ENCODE measurements around the gene TMEM121B. TPM values are rescaled to one million over a fixed set of nuclear protein-coding genes. Genes with fewer than 3 reads are reported as not detected.

TMEM121B gene
- polyA plus RNA-seq, 1 of the 3 experiments (the other 2 are of a cell fraction) = 0.13 TPM

- Histone ChIP-seq H3K9me3 (no peaks in the 10 kb centered on the region), H2AFZ (ENCODE audit: low read depth) (no peak overlapping the region), H3K4me1 (ENCODE audit: control insufficient read depth in 1 of 2, insufficient read depth in 2 of 2, low read depth in 1 of 2, low read length in 1 of 2) (no peaks in the 10 kb centered on the region), H3K4me2 (no peak overlapping the region), H3F3A (replicated peaks; ENCODE audit: insufficient read depth) (no peaks in the 10 kb centered on the region), H3K27me3 (ENCODE audit: insufficient read depth) (no peaks in the 10 kb centered on the region), H3K36me3 (replicated peaks in 1 of 2; ENCODE audit: control insufficient read depth in 1 of 2, insufficient read depth in 2 of 2, low read length in 1 of 2) (no peaks in the 10 kb centered on the region), H3K27ac (ENCODE audit: low read depth in 2 of 2, low read length in 1 of 2) (no peak overlapping the region), H3K9me2 (no peaks in the 10 kb centered on the region), H3K79me2 (ENCODE audit: insufficient read depth) (no peaks in the 10 kb centered on the region), H3K9ac (no peak overlapping the region), H4K20me1 (ENCODE audit: insufficient read depth) (no peaks in the 10 kb centered on the region), H3K4me3 (ENCODE audit: low read depth in 2 of 2, low read length in 1 of 2) (no peak overlapping the region)
- DNase-seq = no peak
- ChIA-PET CTCF (interaction anchor here (0.8 to 2.5 kb wide), 3 partner anchors 10 to 64 kb away, joined by 3 to 14 read pairs (median 11); no protein-coding TSS in a partner anchor), POLR2A (no interaction called here)
- WGBS (ENCODE audit: low lambda C conversion rate) = 71% methylated on average over 6 of the region's 6 CpGs
- TF ChIP-seq EP300 (IDR thresholded peaks at IDR 0.05; ENCODE audit: borderline replicate concordance in 1 of 2, low read depth in 1 of 2, low read length in 1 of 2) (no peak), ZBTB33 (IDR thresholded peaks at IDR 0.05; ENCODE audit: borderline replicate concordance, low read depth) (no peak), MXI1 (IDR thresholded peaks at IDR 0.05; ENCODE audit: low read depth, low read length) (no peak)
Measured at GRCh38 chr22:17107547-17107810, 13.7 kb downstream of the TMEM121B start.

- Histone ChIP-seq H3K4me1 (ENCODE audit: control insufficient read depth in 1 of 2, insufficient read depth in 2 of 2, low read depth in 1 of 2, low read length in 1 of 2) (no peaks in the 10 kb centered on the region), H3K27ac (ENCODE audit: low read depth in 2 of 2, low read length in 1 of 2) (no peak overlapping the region), H3F3A (replicated peaks; ENCODE audit: insufficient read depth) (no peaks in the 10 kb centered on the region), H3K9me2 (no peaks in the 10 kb centered on the region), H3K27me3 (ENCODE audit: insufficient read depth) (no peaks in the 10 kb centered on the region), H3K79me2 (ENCODE audit: insufficient read depth) (no peaks in the 10 kb centered on the region), H3K4me3 (ENCODE audit: low read depth in 2 of 2, low read length in 1 of 2) (no peak overlapping the region), H3K36me3 (replicated peaks in 1 of 2; ENCODE audit: control insufficient read depth in 1 of 2, insufficient read depth in 2 of 2, low read length in 1 of 2) (no peaks in the 10 kb centered on the region), H2AFZ (ENCODE audit: low read depth) (no peak overlapping the region), H3K9me3 (no peaks in the 10 kb centered on the region), H3K4me2 (no peak overlapping the region), H4K20me1 (ENCODE audit: insufficient read depth) (no peaks in the 10 kb centered on the region), H3K9ac (no peak overlapping the region)
- POLR2A ChIA-PET = no interaction called here
- no peak for DNase-seq
- TF ChIP-seq USF1 (IDR thresholded peaks at IDR 0.05; ENCODE audit: borderline replicate concordance, low read depth) = no peak
- no peak for TF ChIP-seq TCF12 (IDR thresholded peaks at IDR 0.05)
- TF ChIP-seq CTCF (IDR thresholded peaks at IDR 0.05) = no peak
- TF ChIP-seq RFX5 (IDR thresholded peaks at IDR 0.05; ENCODE audit: low read length) = no peak
- no peak for TF ChIP-seq REST (IDR thresholded peaks at IDR 0.05; ENCODE audit: low read depth, low read length)
- WGBS (ENCODE audit: low lambda C conversion rate) = 57% methylated on average over 15 of the region's 15 CpGs
- CTCF ChIA-PET = interaction anchor here (0.8 to 2.5 kb wide), 3 partner anchors 11 to 65 kb away, joined by 3 to 14 read pairs (median 11); no protein-coding TSS in a partner anchor
Measured at GRCh38 chr22:17106785-17107546, 14.2 kb downstream of the TMEM121B start.
